ENCODE measurements around the gene FZD1.

- TF ChIP-seq ZNF274 (IDR thresholded peaks at IDR 0.05; ENCODE audit: low read depth, low read length) (no peak), SUZ12 (IDR thresholded peaks at IDR 0.05; ENCODE audit: extremely low read depth, insufficient read depth, insufficient read length) (no peak), YY1 (IDR thresholded peaks at IDR 0.05; ENCODE audit: insufficient read depth, insufficient read length) (no peak)
Measured at GRCh38 chr7:91243591-91244301, 20.5 kb upstream of the FZD1 start.
